ENCODE results near the gene TFF2. TPM values are rescaled to one million over a fixed set of nuclear protein-coding genes. Genes with fewer than 3 reads are reported as not detected.

Gene TFF2
- total RNA-seq, 4 donors from 2014 or later = not detected

DNA sequence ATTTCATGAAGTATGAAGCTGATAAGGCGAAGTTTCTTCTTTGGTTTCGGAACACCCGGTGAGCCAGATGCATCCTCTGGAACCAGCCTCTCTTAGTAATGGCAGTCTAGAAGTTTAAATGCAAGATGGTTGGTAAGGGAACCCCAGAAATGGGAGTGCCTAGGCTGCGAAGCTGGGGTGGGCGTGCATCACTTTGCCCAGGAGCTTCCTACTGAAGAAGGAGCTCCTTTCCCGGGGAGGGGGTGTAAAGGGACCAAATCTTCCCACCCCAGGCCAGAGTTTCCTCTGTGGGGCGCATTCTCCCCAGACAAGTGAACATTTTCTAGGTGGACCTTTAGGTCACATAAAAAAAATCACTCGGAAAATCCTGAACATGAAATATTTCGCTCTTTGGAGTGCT lies 4.4 kb downstream of the TFF2 start:
- intact Hi-C loops (cut with DNase I; ENCODE audit: low total_unique reads) = no loop called here
- Histone ChIP-seq H3K27me3 (peaks cover 0 to 6% (median 0%) of the 10 kb centered on the region in 3 donors), H3K27ac (no peak overlapping the region), H3K9me3 (no peaks in the 10 kb centered on the region), H3K4me1 (no peaks in the 10 kb centered on the region), H3K4me3 (no peak overlapping the region), H3K36me3 (no peaks in the 10 kb centered on the region)
- ATAC-seq (no peak), DNase-seq (no peak)
- TF ChIP-seq, protein P1, sequence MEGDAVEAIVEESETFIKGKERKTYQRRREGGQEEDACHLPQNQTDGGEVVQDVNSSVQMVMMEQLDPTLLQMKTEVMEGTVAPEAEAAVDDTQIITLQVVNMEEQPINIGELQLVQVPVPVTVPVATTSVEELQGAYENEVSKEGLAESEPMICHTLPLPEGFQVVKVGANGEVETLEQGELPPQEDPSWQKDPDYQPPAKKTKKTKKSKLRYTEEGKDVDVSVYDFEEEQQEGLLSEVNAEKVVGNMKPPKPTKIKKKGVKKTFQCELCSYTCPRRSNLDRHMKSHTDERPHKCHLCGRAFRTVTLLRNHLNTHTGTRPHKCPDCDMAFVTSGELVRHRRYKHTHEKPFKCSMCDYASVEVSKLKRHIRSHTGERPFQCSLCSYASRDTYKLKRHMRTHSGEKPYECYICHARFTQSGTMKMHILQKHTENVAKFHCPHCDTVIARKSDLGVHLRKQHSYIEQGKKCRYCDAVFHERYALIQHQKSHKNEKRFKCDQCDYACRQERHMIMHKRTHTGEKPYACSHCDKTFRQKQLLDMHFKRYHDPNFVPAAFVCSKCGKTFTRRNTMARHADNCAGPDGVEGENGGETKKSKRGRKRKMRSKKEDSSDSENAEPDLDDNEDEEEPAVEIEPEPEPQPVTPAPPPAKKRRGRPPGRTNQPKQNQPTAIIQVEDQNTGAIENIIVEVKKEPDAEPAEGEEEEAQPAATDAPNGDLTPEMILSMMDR (IDR thresholded peaks at IDR 0.05 in 4 of 5, conservative IDR thresholded peaks at IDR 0.05 in 1 of 5) = no peak
- in situ Hi-C loops (cut with MboI; ENCODE audit: low sequenced_read_pairs in 4 of 4) = loop anchor here in 1 of 4 donors (25.0 kb wide), 1 partner anchor 91 kb away; no protein-coding TSS in a partner anchor

DNA sequence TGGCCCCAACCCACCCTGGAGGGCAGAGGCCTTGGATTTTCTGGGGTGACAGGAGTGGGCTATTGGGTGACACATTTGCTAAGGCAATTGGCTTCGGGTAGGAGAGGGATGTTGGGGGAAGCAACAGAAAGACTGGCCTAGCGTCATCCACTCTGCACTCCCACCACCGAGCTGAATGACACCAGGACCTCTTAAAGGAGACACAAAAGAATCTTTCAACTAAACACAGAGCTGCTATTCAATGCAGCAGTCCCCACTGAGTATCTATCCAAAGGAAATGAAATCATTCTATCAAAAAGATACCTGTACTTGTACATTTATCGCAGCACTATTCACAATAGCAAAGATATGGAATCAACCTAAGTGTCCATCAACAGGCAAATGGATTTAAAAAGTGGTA lies 6.2 kb downstream of the TFF2 start:
- in situ Hi-C loops (cut with MboI; ENCODE audit: low sequenced_read_pairs in 4 of 4) = loop anchor here in 1 of 4 donors (25.0 kb wide), 1 partner anchor 93 kb away; no protein-coding TSS in a partner anchor
- H3K27ac ChIP-seq = no peak overlapping the region
- no peaks in the 10 kb centered on the region for H3K9me3 ChIP-seq
- ATAC-seq = no peak
- peaks cover 0 to 6% (median 0%) of the 10 kb centered on the region in 3 donors for H3K27me3 ChIP-seq
- no peak for DNase-seq
- TF ChIP-seq, protein P1 (IDR thresholded peaks at IDR 0.05 in 4 of 5, conservative IDR thresholded peaks at IDR 0.05 in 1 of 5) = no peak
- no peak for TF ChIP-seq POLR2A (IDR thresholded peaks at IDR 0.05)
- no peaks in the 10 kb centered on the region for H3K4me1 ChIP-seq
- no peaks in the 10 kb centered on the region for H3K36me3 ChIP-seq
- no peak overlapping the region for H3K4me3 ChIP-seq
- intact Hi-C loops (cut with DNase I; ENCODE audit: low total_unique reads) = no loop called here

DNA sequence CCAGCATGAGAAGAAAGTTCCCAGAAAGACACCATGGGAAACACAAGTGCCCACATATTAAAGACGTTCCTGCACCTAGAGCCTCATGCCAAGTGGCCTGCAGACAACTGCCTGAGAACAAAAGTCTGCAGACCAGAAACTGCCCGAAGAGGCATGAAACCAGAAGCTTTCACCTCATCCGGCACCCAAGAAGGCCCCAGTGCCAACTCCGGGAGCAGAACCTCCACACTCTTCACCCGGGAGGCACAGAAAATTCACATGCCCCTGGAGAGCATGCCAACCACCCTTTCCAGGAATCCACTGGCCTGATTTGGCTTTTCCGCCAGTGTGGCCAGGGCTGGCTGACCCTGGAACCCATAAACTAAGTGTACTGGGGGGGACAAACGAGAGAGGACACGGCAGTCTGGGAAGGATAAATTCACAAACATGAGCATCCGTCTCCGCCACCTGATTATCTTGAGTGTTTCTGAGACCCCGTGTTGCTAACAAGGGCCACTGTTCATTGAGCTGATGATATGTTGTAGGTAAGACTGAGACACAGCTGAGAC lies 6.8 kb downstream of the TFF2 start:
- TF ChIP-seq, protein P1 (IDR thresholded peaks at IDR 0.05 in 4 of 5, conservative IDR thresholded peaks at IDR 0.05 in 1 of 5) = no peak
- no peak for TF ChIP-seq POLR2A (IDR thresholded peaks at IDR 0.05)
- Histone ChIP-seq H3K27ac (no peak overlapping the region), H3K36me3 (no peaks in the 10 kb centered on the region), H3K9me3 (no peaks in the 10 kb centered on the region), H3K4me3 (no peak overlapping the region), H3K4me1 (no peaks in the 10 kb centered on the region), H3K27me3 (peaks cover 0 to 6% (median 0%) of the 10 kb centered on the region in 3 donors)
- no peak for DNase-seq
- in situ Hi-C loops (cut with MboI; ENCODE audit: low sequenced_read_pairs in 4 of 4) = loop anchor here in 1 of 4 donors (25.0 kb wide), 1 partner anchor 93 kb away; no protein-coding TSS in a partner anchor
- intact Hi-C loops (cut with DNase I; ENCODE audit: low total_unique reads) = no loop called here
- no peak for ATAC-seq

DNA sequence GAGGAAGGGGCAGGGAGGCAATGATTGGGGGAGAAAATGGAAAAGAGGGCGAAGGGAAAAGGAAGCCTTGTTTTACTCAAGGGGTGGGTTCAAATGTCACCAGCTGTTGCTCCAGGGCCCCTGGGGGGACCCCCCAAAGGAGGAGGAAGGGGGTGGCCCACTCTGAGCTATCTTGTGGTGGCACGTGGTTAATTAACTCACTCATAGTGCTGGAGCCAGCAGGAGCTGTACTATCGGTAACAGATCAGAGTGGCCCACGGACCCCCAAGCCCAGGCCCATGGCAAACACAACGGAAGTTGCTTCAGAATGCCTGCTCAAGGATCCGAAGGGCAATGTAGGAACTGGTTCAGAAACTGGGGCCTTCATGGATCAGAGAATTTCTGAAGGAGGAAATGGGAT lies 7.2 kb downstream of the TFF2 start:
- no peak overlapping the region for H3K4me3 ChIP-seq
- in situ Hi-C loops (cut with MboI; ENCODE audit: low sequenced_read_pairs in 4 of 4) = loop anchor here in 1 of 4 donors (25.0 kb wide), 1 partner anchor 94 kb away; no protein-coding TSS in a partner anchor
- no peak for TF ChIP-seq POLR2A (IDR thresholded peaks at IDR 0.05)
- TF ChIP-seq, protein P1 (IDR thresholded peaks at IDR 0.05 in 4 of 5, conservative IDR thresholded peaks at IDR 0.05 in 1 of 5) = no peak
- intact Hi-C loops (cut with DNase I; ENCODE audit: low total_unique reads) = no loop called here
- no peaks in the 10 kb centered on the region for H3K36me3 ChIP-seq
- DNase-seq (no peak), ATAC-seq (no peak)
- H3K27me3 ChIP-seq = peaks cover 0 to 6% (median 0%) of the 10 kb centered on the region in 3 donors
- no peaks in the 10 kb centered on the region for H3K4me1 ChIP-seq
- no peaks in the 10 kb centered on the region for H3K9me3 ChIP-seq
- no peak overlapping the region for H3K27ac ChIP-seq

Measured in gastrocnemius medialis (tissue), 4 donors.